ENCODE results near the gene INHBE.
"Not testable (repeated sequence)": the region's sequence is repeated elsewhere in the genome, so short reads cannot be mapped to it uniquely, and the experiment has no call there.

Gene INHBE, protein sequence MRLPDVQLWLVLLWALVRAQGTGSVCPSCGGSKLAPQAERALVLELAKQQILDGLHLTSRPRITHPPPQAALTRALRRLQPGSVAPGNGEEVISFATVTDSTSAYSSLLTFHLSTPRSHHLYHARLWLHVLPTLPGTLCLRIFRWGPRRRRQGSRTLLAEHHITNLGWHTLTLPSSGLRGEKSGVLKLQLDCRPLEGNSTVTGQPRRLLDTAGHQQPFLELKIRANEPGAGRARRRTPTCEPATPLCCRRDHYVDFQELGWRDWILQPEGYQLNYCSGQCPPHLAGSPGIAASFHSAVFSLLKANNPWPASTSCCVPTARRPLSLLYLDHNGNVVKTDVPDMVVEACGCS

DNA sequence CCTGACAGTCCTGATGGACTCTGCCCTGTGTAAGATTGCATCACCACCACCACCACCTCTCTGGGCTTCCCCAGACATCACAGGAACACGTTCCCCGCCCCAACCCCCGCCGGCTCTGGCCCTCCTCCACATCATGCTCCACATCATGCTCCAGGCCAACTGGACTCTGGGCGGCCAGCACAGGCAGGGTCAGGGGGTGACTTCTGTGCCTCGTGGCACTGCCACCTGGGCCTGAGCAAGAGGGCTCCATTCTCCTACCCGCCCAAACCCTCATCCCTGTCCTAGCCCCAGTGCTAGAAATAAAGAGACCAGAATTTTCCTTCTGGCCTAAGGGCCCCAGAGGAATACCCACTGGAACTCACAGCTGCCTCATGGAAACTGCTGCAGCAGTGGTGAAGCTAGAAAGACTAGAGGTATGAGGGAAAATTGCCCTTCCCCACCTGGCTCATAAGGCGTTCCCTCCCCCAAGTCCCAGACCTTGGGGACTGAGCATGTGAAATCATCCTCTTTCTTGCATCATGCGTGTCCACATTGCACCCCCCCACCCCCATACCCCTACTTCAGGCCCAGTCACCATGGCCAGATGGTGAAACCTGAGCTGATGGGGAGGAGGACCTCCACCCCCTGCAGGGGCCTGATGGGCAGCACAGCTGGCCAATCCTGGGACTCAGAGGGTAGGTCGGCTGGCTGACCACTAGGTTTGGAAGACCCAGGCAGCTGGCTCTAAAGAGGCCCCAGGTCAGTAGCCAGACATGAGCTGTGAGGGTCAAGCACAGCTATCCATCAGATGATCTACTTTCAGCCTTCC lies at the start of gene INHBE:
Gene INHBE (plus strand): TSS at position 742 of the 808 bp plus-strand sequence. CDS start 230 bp downstream, outside the sequence.
- Mint-ChIP-seq H3K27me3 (no peaks in the 10 kb centered on the region), H3K36me3 (peaks cover 6 to 19% of the 10 kb centered on the region in 2 donors), H3K4me3 (peak within 1 kb of the TSS; percentile 90), H3K9me3 (peaks cover 0 to 4% of the 10 kb centered on the region in 2 donors), H3K27ac (peak within 1 kb of the TSS; percentile 81), H3K4me1 (peaks cover 56 to 83% of the 10 kb centered on the region in 2 donors)
- DNase-seq (no peak), ATAC-seq (replicated peaks) (no peak)

GRCh38 chr12:57410534-57410933 lies 44.6 kb upstream of the INHBE start:
- Mint-ChIP-seq H3K9me3 (no peaks in the 10 kb centered on the region), H3K36me3 (peaks cover 3 to 4% of the 10 kb centered on the region in 2 donors), H3K4me3 (no peak overlapping the region), H3K4me1 (peaks cover 5 to 25% of the 10 kb centered on the region in 2 donors), H3K27me3 (no peaks in the 10 kb centered on the region), H3K27ac (no peak overlapping the region)
- no peak for ATAC-seq (replicated peaks)
- DNase-seq: no peak

DNA sequence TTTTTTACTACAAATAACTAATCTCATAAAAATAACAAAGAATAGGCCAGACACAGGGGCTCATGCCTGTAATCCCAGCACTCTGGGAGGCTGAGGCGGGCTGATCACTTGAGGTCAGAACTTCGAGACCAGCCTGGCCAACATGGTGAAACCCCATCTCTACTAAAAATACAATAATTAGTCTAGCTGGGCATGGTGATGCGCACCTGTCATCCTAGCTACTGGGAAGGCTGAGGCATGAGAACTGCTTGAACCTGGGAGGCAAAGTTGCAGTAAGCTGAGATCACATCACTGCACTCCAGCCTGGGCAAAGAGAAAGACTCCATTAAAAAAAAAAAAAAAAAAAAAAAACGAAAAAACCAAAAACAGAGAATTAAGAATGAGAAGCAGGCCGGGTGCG lies 40.9 kb upstream of the INHBE start:
- H3K27ac Mint-ChIP-seq: peak overlapping the region; percentile 31
- ATAC-seq (replicated peaks): not testable (repeated sequence)
- peaks cover 16 to 46% of the 10 kb centered on the region in 2 donors for H3K4me1 Mint-ChIP-seq

GRCh38 chr12:57415088-57415487 lies 40.0 kb upstream of the INHBE start:
- Mint-ChIP-seq H3K4me3 (no peak overlapping the region), H3K4me1 (peaks cover 21 to 52% of the 10 kb centered on the region in 2 donors), H3K27ac (no peak overlapping the region), H3K9me3 (no peaks in the 10 kb centered on the region), H3K36me3 (peaks cover 14 to 26% of the 10 kb centered on the region in 2 donors), H3K27me3 (no peaks in the 10 kb centered on the region)
- ATAC-seq (replicated peaks): no peak
- DNase-seq: no peak

More for the DNA sequence above, 40.9 kb upstream of the INHBE start:
- not testable (repeated sequence) for H3K9me3 Mint-ChIP-seq, DNase-seq, H3K27me3 Mint-ChIP-seq, H3K4me3 Mint-ChIP-seq
- peaks cover 10 to 20% of the 10 kb centered on the region in 2 donors for H3K36me3 Mint-ChIP-seq

DNA sequence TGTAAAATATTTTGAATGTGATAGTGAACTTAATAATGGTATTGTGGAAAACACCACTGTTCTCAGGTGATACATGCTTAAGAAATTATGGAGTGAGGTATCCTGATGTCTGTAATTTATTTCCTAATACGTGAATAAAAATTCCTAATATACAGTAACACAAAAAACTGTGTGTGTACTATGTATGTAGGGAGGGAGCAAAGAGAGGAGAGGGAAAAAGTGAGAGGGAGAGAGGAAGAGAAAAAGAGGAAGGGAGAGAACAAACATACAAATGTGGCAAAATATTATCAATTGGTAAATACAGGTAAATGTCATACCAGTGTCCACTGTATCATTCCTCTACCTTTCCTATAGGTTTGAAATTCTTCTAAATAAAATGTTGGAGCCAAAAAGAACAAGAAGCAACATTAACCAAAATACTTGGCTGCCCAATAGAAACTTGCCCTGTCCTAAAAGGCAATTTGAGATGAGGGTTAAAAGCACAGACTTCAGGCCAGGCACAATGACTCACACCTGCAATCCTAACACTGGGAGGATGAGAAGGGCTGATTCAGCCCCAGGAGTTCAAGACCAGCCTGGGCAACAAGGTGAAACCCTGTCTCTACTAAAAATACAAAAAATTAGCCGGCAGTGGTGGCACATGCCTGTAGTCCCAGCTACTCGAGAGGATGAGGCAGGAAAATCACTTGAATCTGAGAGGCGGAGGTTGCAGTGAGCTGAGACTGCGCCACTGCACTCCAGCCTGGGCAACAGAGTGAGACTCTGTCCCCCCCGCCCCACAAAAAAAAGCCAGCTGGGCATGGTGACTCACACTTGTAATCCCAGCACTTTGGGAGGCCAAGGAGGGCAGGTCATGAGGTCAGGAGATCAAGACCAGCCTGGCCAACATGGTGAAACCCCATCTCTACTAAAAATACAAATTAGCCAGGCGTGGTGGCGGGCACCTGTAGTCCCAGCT lies 38.8 kb upstream of the INHBE start:
- H3K9me3 Mint-ChIP-seq: no peaks in the 10 kb centered on the region
- H3K4me1 Mint-ChIP-seq: peaks cover 28 to 56% of the 10 kb centered on the region in 2 donors
- peaks cover 21 to 30% of the 10 kb centered on the region in 2 donors for H3K36me3 Mint-ChIP-seq
- ATAC-seq (replicated peaks) (peak; percentile 31 to 39), DNase-seq (no peak)
- peak overlapping the region; percentile 77 for H3K27ac Mint-ChIP-seq
- no peak overlapping the region for H3K4me3 Mint-ChIP-seq
- no peaks in the 10 kb centered on the region for H3K27me3 Mint-ChIP-seq

GRCh38 chr12:57418255-57418654 lies 36.9 kb upstream of the INHBE start:
- peaks cover 28 to 52% of the 10 kb centered on the region in 2 donors for H3K4me1 Mint-ChIP-seq

DNA sequence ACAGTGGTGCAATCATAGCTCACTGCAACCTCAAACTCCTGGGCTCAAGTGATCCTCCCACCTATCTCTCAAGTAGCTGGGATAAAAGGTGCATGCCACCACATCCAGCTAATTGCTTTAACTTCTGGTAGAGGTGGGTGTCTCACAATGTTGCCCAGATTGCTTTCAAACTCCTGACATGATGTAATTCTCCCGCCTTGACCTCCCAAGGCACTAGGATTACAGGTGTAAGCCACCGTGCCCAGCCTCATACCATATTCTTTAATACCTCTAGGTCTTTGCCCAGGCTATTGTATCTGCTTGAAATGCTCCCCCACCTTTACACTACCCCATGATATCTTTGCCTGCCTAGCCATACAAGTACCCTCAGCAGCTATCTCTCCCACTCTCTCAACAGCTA lies 35.6 kb upstream of the INHBE start:
- Mint-ChIP-seq H3K27ac (no peak overlapping the region), H3K4me3 (no peak overlapping the region), H3K36me3 (peaks cover 22 to 43% of the 10 kb centered on the region in 2 donors), H3K27me3 (no peaks in the 10 kb centered on the region), H3K9me3 (no peaks in the 10 kb centered on the region), H3K4me1 (peaks cover 30 to 50% of the 10 kb centered on the region in 2 donors)
- DNase-seq: no peak
- ATAC-seq (replicated peaks): no peak

More at GRCh38 chr12:57418255-57418654, 36.9 kb upstream of the INHBE start:
- peaks cover 20 to 40% of the 10 kb centered on the region in 2 donors for H3K36me3 Mint-ChIP-seq
- H3K27me3 Mint-ChIP-seq: no peaks in the 10 kb centered on the region
- H3K27ac Mint-ChIP-seq: no peak overlapping the region
- no peak for DNase-seq
- ATAC-seq (replicated peaks): no peak
- H3K9me3 Mint-ChIP-seq: no peaks in the 10 kb centered on the region
- no peak overlapping the region for H3K4me3 Mint-ChIP-seq

DNA sequence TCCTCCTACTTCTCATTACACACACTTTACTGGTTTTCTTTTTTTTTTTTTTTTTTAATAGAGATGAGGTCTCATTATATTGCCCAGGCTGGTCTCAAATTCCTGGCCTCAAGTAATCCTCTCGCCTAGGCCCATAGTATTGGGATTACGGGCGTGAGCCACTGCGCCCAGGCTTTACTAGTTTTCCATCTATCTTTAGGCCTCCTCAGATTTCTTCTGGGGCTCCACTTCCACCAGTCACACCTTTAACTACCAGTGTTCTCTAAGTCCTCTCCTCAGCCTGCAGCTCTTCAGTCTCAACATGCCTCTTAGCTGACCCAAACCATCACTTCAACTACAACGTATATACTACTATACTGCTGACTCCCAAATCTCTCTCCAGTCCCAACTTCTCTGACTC lies 34.6 kb upstream of the INHBE start:
- no peak for DNase-seq
- H3K4me1 Mint-ChIP-seq: peaks cover 25 to 44% of the 10 kb centered on the region in 2 donors
- no peak overlapping the region for H3K27ac Mint-ChIP-seq
- H3K9me3 Mint-ChIP-seq: no peaks in the 10 kb centered on the region
- no peak overlapping the region for H3K4me3 Mint-ChIP-seq
- ATAC-seq (replicated peaks): no peak
- H3K27me3 Mint-ChIP-seq: no peaks in the 10 kb centered on the region
- H3K36me3 Mint-ChIP-seq: peaks cover 21 to 46% of the 10 kb centered on the region in 2 donors

DNA sequence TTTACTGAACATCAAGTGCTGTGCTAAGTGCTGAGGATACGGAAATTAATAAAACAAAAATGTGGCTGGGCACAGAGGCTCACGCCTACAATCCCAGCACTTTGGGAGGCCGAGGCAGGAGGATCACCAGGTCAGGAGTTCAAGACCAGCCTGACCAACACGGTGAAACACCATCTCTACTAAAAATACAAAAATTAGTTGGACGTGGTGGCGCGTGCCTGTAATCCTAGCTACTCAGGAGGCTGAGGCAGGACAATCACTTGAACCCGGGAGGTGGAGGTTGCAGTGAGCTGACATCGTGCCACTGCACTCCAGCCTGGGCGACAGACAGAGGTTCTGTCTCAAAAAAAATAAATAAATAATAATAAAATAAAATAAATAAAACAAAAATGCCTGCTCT lies 28.2 kb upstream of the INHBE start:
- ATAC-seq (replicated peaks); DNase-seq; H3K4me3 Mint-ChIP-seq; H3K9me3 Mint-ChIP-seq; H3K27me3 Mint-ChIP-seq: not testable (repeated sequence)
- Mint-ChIP-seq H3K27ac (peak overlapping the region; percentile 62), H3K36me3 (peaks cover 6 to 39% of the 10 kb centered on the region in 2 donors), H3K4me1 (peaks cover 23 to 43% of the 10 kb centered on the region in 2 donors)

GRCh38 chr12:57428965-57429364 lies 26.1 kb upstream of the INHBE start:
- Mint-ChIP-seq H3K9me3 (no peaks in the 10 kb centered on the region), H3K36me3 (peaks cover 6 to 29% of the 10 kb centered on the region in 2 donors), H3K27me3 (no peaks in the 10 kb centered on the region), H3K4me3 (peak overlapping the region; percentile 81 to 89), H3K4me1 (peaks cover 23 to 43% of the 10 kb centered on the region in 2 donors), H3K27ac (peak overlapping the region; percentile 97)
- DNase-seq (no peak), ATAC-seq (replicated peaks) (no peak)

- Mint-ChIP-seq H3K9me3 (no peaks in the 10 kb centered on the region), H3K4me3 (peak overlapping the region; percentile 89 to 97), H3K27me3 (no peaks in the 10 kb centered on the region), H3K36me3 (peaks cover 3 to 24% of the 10 kb centered on the region in 2 donors), H3K27ac (peak overlapping the region; percentile 97), H3K4me1 (peaks cover 25 to 38% of the 10 kb centered on the region in 2 donors)
- DNase-seq (no peak), ATAC-seq (replicated peaks) (no peak)
Measured at GRCh38 chr12:57429473-57430111, 25.5 kb upstream of the INHBE start.

DNA sequence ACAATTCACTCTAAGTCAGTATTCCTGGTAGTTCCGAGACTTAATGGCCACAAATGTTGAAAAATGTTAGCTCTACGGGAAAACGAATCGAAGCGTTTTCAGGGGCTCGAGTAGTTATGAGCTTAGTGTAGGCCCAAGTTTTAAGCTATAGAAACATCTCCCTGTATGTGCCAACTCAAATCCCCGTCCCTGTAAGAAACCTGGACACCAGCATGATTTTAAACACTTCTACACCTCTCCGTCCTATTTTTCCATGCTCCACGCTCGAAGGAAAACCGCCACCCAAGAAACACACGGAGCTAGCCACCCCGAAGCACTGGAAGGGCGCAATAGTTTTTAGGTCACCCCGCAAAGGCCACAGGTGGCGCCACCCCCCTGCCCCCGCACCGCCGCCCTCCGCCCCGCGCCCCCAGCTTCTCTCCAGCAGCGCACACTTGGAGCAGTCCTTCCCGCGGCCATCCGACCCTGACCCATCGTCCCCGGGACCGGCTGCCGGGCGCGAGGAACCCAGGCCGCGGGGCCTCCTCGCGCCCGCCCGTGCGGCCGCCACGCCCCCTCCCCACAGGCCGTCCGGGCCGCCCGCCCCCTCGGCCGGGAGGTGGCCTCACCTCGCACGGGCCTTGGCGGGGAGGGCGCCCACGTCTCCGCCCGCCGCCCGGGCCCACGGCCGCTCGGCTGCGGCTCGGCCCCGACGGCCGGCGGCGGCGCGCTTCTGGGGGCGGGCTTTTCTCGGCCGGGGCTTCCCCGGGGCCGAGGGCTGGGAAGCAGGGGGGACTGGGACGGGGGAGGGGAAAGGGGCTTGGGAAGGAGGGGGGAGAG lies 24.8 kb upstream of the INHBE start:
- Mint-ChIP-seq H3K4me3 (peak overlapping the region; percentile 97), H3K27me3 (no peaks in the 10 kb centered on the region), H3K36me3 (peaks cover 2 to 24% of the 10 kb centered on the region in 2 donors), H3K4me1 (peaks cover 26 to 39% of the 10 kb centered on the region in 2 donors), H3K27ac (peak overlapping the region; percentile 99), H3K9me3 (no peaks in the 10 kb centered on the region)
- DNase-seq: peak; percentile 64
- peak; percentile 79 to 82 for ATAC-seq (replicated peaks)

Measured in stimulated activated naive B cell treated with anti-CD40 and anti-IgM and Interleukin-4, amounts not matched to agents 10 μg/mL and 1 μg/mL and 100 μg/mL, for 72 hours (primary cell).